ENCODE measurements around the gene TCF7L1.

The TCF7L1 gene

GRCh38 chr2:85266146-85267041, 133.2 kb downstream of the TCF7L1 start:
- Histone ChIP-seq H3K27ac (replicated peaks) (no peak overlapping the region), H3K4me3 (replicated peaks; ENCODE audit: insufficient read depth, low read length) (no peak overlapping the region), H3K27me3 (ENCODE audit: insufficient read depth, poor library complexity, severe bottlenecking) (peaks cover 3% of the 10 kb centered on the region)
- peak; percentile 35 to 61 for DNase-seq (ENCODE audit: low read depth in 1 of 2, low spot score in 1 of 2)
- peak; percentile 79 for TF ChIP-seq CTCF (IDR thresholded peaks at IDR 0.05; ENCODE audit: insufficient read depth, low read length)
- TF ChIP-seq SPI1 (IDR thresholded peaks at IDR 0.05; ENCODE audit: borderline replicate concordance, low read depth): no peak

GRCh38 chr2:85269959-85270358, 136.8 kb downstream of the TCF7L1 start:
- H3K4me3 ChIP-seq (replicated peaks; ENCODE audit: insufficient read depth, low read length): no peak overlapping the region
- no peak for DNase-seq (ENCODE audit: low read depth in 1 of 2, low spot score in 1 of 2)
- peaks cover 11% of the 10 kb centered on the region for H3K27me3 ChIP-seq (ENCODE audit: insufficient read depth, poor library complexity, severe bottlenecking)
- no peak for TF ChIP-seq REST (IDR thresholded peaks at IDR 0.05; ENCODE audit: insufficient replicate concordance, low read depth)
- no peak for TF ChIP-seq POLR2AphosphoS5 (IDR thresholded peaks at IDR 0.05; ENCODE audit: low read depth)
- TF ChIP-seq SPI1 (IDR thresholded peaks at IDR 0.05; ENCODE audit: borderline replicate concordance, low read depth): no peak
- no peak for TF ChIP-seq CTCF (IDR thresholded peaks at IDR 0.05; ENCODE audit: insufficient read depth, low read length)
- TF ChIP-seq GABPA (IDR thresholded peaks at IDR 0.05; ENCODE audit: low read depth): no peak
- H3K27ac ChIP-seq (replicated peaks): no peak overlapping the region

- Histone ChIP-seq H3K27ac (replicated peaks) (no peak overlapping the region), H3K4me3 (replicated peaks; ENCODE audit: insufficient read depth, low read length) (no peak overlapping the region), H3K27me3 (ENCODE audit: insufficient read depth, poor library complexity, severe bottlenecking) (peaks cover 9% of the 10 kb centered on the region)
- DNase-seq (ENCODE audit: low read depth in 1 of 2, low spot score in 1 of 2): no peak
- TF ChIP-seq POLR2AphosphoS5 (IDR thresholded peaks at IDR 0.05; ENCODE audit: low read depth) (no peak), GABPA (IDR thresholded peaks at IDR 0.05; ENCODE audit: low read depth) (no peak), CTCF (IDR thresholded peaks at IDR 0.05; ENCODE audit: insufficient read depth, low read length) (no peak), REST (IDR thresholded peaks at IDR 0.05; ENCODE audit: insufficient replicate concordance, low read depth) (no peak), SPI1 (IDR thresholded peaks at IDR 0.05; ENCODE audit: borderline replicate concordance, low read depth) (no peak)
Measured at GRCh38 chr2:85272357-85272756, 139.2 kb downstream of the TCF7L1 start.

Measured in HL-60 (cell line).